ENCODE data around the gene PPM1H.

- TF ChIP-seq CTCF (IDR thresholded peaks at IDR 0.05; ENCODE audit: low read length) (no peak), EZH2 (IDR thresholded peaks at IDR 0.05; ENCODE audit: borderline replicate concordance, low read length) (no peak)
These were observed 134.1 kb downstream of the PPM1H start for GRCh38 chr12:62800707-62801400.

Measured in OCI-LY1 (cell line).